Measurements from ENCODE around the gene VAMP4.

Gene VAMP4, protein sequence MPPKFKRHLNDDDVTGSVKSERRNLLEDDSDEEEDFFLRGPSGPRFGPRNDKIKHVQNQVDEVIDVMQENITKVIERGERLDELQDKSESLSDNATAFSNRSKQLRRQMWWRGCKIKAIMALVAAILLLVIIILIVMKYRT

DNA sequence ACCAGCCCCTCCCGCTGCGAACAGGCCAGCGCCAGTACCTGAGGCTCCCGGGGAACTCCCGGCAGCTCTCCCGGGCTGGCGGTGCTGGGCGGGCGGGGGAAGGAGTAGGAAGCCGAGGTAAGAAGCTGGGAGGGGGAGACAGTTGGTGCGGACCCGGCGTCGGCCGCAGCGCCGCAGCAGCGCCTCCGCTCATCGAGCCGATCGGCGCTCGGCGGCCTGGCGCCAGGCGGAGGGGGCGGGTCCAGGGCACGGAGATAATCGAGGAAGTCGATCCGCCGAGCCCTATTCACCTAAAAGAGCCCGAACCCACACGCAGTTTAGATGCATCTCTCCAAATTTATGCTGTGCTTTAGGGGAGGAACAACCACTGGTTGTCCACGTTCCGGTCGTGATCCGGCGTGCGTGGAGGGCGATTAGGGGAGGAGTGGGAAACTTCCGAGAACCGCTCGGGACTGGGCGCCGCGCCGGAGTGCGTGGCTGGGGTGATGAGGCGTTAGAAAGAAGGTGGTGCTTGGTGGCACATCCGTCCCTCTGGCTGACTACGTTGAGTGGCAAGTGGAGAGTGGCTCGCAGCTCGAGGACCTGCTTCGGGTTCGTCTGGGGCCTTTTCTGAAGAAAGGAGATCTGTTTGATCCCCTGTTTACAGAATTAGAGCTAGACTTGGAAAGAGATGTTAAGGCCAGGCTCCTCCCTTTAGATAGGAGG lies at the start of gene VAMP4:
VAMP4 (minus strand) TSS at position 194 of the 705 bp plus-strand sequence. CDS start 3,651 bp downstream, outside the sequence.
- peak; percentile 86 for DNase-seq (ENCODE audit: low spot score)
- TF ChIP-seq, protein P1, sequence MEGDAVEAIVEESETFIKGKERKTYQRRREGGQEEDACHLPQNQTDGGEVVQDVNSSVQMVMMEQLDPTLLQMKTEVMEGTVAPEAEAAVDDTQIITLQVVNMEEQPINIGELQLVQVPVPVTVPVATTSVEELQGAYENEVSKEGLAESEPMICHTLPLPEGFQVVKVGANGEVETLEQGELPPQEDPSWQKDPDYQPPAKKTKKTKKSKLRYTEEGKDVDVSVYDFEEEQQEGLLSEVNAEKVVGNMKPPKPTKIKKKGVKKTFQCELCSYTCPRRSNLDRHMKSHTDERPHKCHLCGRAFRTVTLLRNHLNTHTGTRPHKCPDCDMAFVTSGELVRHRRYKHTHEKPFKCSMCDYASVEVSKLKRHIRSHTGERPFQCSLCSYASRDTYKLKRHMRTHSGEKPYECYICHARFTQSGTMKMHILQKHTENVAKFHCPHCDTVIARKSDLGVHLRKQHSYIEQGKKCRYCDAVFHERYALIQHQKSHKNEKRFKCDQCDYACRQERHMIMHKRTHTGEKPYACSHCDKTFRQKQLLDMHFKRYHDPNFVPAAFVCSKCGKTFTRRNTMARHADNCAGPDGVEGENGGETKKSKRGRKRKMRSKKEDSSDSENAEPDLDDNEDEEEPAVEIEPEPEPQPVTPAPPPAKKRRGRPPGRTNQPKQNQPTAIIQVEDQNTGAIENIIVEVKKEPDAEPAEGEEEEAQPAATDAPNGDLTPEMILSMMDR (IDR thresholded peaks at IDR 0.05; ENCODE audit: extremely low read depth, insufficient read depth, missing control alignments), result no peak
- in situ Hi-C loops (cut with MboI; ENCODE audit: low pct_unique_long_range_greater_than_20kb, low sequenced_read_pairs, unreplicated experiment), result no loop called here

DNA sequence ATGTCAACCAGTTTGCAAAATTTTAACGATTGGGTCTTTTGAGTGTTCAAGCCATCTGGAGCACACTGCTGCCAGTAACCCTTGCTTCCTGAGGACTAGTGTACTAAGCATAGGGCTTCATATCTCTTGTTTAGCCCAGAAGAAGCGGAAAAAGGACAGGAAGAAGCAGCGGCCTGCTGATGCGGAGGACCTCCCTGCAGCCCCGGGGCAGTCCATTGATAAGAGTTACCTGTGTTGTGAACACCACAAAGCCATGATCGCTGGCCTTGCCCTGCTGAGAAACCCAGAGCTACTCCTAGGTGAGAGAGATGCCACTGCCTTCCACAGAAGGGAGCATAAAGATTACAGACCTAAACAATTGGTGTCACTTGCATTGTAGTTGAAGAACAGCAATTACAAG lies 48.5 kb upstream of the VAMP4 start:
- in situ Hi-C loops (cut with MboI; ENCODE audit: low pct_unique_long_range_greater_than_20kb, low sequenced_read_pairs, unreplicated experiment), result loop anchor here (10.0 kb wide), 1 partner anchor 194 kb away; no protein-coding TSS in a partner anchor
- TF ChIP-seq, protein P1 (IDR thresholded peaks at IDR 0.05; ENCODE audit: extremely low read depth, insufficient read depth, missing control alignments), result no peak
- no peak for DNase-seq (ENCODE audit: low spot score)

DNA sequence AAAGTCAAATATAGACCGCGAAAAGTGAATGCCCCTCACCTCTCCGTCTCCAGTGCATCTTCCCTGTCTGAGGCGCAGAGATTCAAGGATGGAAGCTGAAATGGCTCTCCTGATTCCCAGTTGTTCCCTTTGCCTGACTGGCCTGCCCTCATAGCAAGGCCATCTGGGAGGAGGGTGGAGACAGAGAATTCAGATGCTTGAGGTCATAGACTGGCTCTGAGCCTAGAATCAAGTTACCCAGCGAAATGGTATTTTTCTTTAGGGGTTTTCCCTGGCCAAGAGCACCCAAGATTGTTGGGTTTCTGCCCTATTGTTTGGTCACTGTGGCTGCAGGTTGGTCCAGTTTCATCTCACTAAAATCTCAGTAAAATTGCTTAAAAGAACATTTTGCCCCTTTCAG lies 46.8 kb upstream of the VAMP4 start:
- no peak for DNase-seq (ENCODE audit: low spot score)
- TF ChIP-seq, protein P1 (IDR thresholded peaks at IDR 0.05; ENCODE audit: extremely low read depth, insufficient read depth, missing control alignments), result no peak
- in situ Hi-C loops (cut with MboI; ENCODE audit: low pct_unique_long_range_greater_than_20kb, low sequenced_read_pairs, unreplicated experiment), result no loop called here

DNA sequence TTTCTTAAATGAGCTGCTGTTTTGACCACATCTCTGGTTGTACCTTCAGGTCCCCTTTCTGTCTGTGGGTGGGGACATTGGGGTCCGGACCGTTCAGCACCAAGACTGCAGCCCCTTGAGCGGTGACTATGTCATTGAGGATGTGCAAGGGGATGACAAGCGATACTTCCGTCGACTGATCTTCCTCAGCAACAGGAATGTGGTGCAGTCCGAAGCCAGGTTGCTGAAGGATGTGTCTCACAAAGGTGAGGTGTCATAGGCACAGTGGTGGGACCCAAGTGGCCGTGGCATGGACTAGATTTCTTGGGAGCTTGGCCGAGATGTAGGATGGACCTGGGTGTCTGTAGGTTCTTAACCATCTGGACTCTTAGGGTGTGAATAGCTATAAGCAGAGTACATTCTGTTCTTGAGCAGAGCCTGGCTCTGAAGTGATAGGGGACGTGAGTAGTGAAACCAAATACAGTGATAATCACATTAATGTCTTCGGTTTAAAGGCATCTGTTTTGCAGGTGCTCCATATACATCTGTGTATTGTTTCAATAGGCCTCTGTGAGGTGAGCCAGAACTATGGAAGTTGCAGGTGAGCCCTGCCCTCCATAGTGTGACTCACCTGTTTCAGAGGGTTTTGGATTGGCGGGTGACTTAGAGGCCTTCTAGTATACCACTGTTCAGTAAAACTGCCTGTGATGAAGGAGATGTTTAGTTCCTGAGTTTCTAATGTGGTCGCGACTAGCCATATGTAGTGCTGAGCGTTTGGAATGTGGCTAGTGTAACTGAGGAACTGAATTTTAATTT lies 46.0 kb upstream of the VAMP4 start:
- DNase-seq (ENCODE audit: low spot score), result no peak
- in situ Hi-C loops (cut with MboI; ENCODE audit: low pct_unique_long_range_greater_than_20kb, low sequenced_read_pairs, unreplicated experiment), result no loop called here
- TF ChIP-seq, protein P1 (IDR thresholded peaks at IDR 0.05; ENCODE audit: extremely low read depth, insufficient read depth, missing control alignments), result no peak

DNA sequence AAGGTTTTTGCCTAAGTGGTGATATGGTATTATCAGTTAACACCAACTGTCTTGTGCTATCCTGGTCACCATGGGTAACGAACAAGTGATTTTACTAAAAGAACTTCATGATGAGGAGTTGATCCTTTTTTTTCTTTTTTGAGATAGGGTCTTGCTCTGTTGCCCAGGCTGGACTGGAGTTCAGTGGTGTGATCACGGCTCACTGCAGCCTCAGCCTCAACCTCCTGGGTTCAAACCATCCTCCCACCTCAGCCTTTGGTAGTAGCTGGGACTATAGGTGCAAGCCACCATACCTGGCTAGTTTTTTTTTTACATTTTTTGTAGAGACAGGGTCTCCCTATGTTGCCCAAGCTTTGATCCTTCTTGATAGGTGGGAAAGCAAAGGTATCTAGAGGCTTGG lies 44.7 kb upstream of the VAMP4 start:
- TF ChIP-seq, protein P1 (IDR thresholded peaks at IDR 0.05; ENCODE audit: extremely low read depth, insufficient read depth, missing control alignments), result no peak
- in situ Hi-C loops (cut with MboI; ENCODE audit: low pct_unique_long_range_greater_than_20kb, low sequenced_read_pairs, unreplicated experiment), result no loop called here
- DNase-seq (ENCODE audit: low spot score), result no peak

DNA sequence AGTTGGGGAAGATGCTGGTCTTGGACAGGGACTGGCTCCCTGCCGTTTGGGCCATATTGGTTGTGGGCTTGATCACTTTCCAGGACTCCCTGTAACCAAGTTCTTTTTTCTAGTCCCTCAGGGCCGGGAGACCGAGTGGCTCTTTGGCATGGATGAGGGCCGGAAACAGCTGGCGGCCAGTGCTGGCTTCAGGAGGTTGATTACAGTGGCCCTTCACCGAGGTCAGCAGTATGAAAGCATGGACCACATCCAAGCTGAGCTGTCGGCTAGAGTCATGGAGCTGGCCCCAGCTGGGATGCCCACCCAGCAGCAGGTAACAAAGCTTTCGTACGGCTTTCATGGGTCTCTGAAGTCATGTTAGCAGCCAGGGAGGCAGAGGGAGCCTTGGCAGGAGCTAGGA lies 43.9 kb upstream of the VAMP4 start:
- TF ChIP-seq, protein P1 (IDR thresholded peaks at IDR 0.05; ENCODE audit: extremely low read depth, insufficient read depth, missing control alignments), result no peak
- in situ Hi-C loops (cut with MboI; ENCODE audit: low pct_unique_long_range_greater_than_20kb, low sequenced_read_pairs, unreplicated experiment), result no loop called here
- DNase-seq (ENCODE audit: low spot score), result no peak
